K562 (cell line): ENCODE results near the gene ABLIM1. TPM values are rescaled to one million over a fixed set of nuclear protein-coding genes. Genes with fewer than 3 reads are reported as not detected.

ENCODE experiments used
- ASH1L ChIP-seq: fragments of 450-650 bp; IDR thresholded peaks from 2 replicates; pipeline ENCODE4 v1.6.1; 2018; ENCODE audit warnings: borderline replicate concordance, mild to moderate bottlenecking, low read depth; ENCODE audit not compliant: partially characterized antibody
- ATF2 ChIP-seq: sonication (generic); formaldehyde crosslinking; IDR thresholded peaks from 2 replicates; pipeline ENCODE4 v1.8.1; 2022; ENCODE audit warnings: missing genetic modification reagents
- ATF7 ChIP-seq: fragments of 450-650 bp; IDR thresholded peaks from 2 replicates; pipeline ENCODE4 v1.7.1; 2014; ENCODE audit warnings: mild to moderate bottlenecking, moderate library complexity
- CREB5 ChIP-seq: fragments of 250-450 bp; sonication (Bioruptor Pico); IDR thresholded peaks from 2 replicates; pipeline ENCODE4 v1.5.0; 2020; ENCODE audit warnings: mild to moderate bottlenecking
- FOSL1 ChIP-seq: fragments of 200-800 bp; sonication (Bioruptor generic); conservative IDR thresholded peaks from 2 replicates; pipeline ENCODE4 v1.6.1; 2016; ENCODE audit warnings: missing genetic modification characterization, missing compliant biosample characterization
- FOXA3 ChIP-seq, 2 experiments: fragments of 450-650 bp in 1 of 2; sonication (generic) in 1 of 2; formaldehyde crosslinking; IDR thresholded peaks in 1 of 2; conservative IDR thresholded peaks in 1 of 2; 2 replicates each; pipeline versions ENCODE4 v1.4.0 to v1.8.0; 2020 to 2022; ENCODE audit warnings: mild to moderate bottlenecking in 2 of 2, missing genetic modification reagents in 1 of 2
- FOXK2 ChIP-seq, 2 experiments: fragments of 450-650 bp; IDR thresholded peaks in 1 of 2; conservative IDR thresholded peaks in 1 of 2; 2 replicates each; pipeline ENCODE4 v1.6.1; 2016; ENCODE audit warnings: low read depth in 2 of 2, mild to moderate bottlenecking in 1 of 2
- IRF2 ChIP-seq: sonication (generic); formaldehyde crosslinking; IDR thresholded peaks from 2 replicates; pipeline ENCODE4 v1.8.1; 2022; ENCODE audit warnings: mild to moderate bottlenecking, missing genetic modification reagents
- MEIS2 ChIP-seq: fragments of 450-650 bp; IDR thresholded peaks from 2 replicates; pipeline ENCODE4 v1.6.1; 2014; ENCODE audit warnings: mild to moderate bottlenecking; ENCODE audit not compliant: partially characterized antibody
- PHF8 ChIP-seq: fragments of 200-600 bp; sonication (generic); IDR thresholded peaks from 2 replicates; pipeline ENCODE4 v1.6.1; 2012; ENCODE audit warnings: mixed run types, mild to moderate bottlenecking, inconsistent platforms, low read length, moderate library complexity, borderline replicate concordance
- PKNOX1 ChIP-seq: fragments of 450-650 bp; IDR thresholded peaks from 2 replicates; pipeline ENCODE4 v1.6.1; 2016
- PURB ChIP-seq: sonication (generic); formaldehyde crosslinking; IDR thresholded peaks from 2 replicates; pipeline ENCODE4 v1.9.0; 2021; ENCODE audit warnings: low read depth, mild to moderate bottlenecking, missing genetic modification reagents
- TAF15 ChIP-seq: fragments of 200-400 bp; formaldehyde crosslinking; IDR thresholded peaks from 2 replicates; pipeline ENCODE4 v1.6.1; 2017; ENCODE audit warnings: mild to moderate bottlenecking, low read depth, low read length, moderate library complexity
- TAF9B ChIP-seq: fragments of 450-650 bp; IDR thresholded peaks from 2 replicates; pipeline ENCODE4 v1.6.1; 2018; ENCODE audit warnings: mild to moderate bottlenecking; ENCODE audit not compliant: partially characterized antibody
- ZNF146 ChIP-seq: IDR thresholded peaks from one replicate; pipeline ENCODE4 v1.6.1; 2018; ENCODE audit warnings: missing compliant biosample characterization; ENCODE audit not compliant: unreplicated experiment
- polyA plus RNA-seq, 8 experiments: library from polyadenylated mRNA; depleted of rRNA in 4 of 8; stranded (reverse) in 5 of 8; unstranded in 3 of 8; fragments of >200 nt; fragmentation: Nextera tagmentation in 2 of 8; fragmentation: Illumina TruSeq in 1 of 8; extraction: Ambion mirVana in 2 of 8; extraction: Trizol in 1 of 8; gene quantifications; 2 replicates each; pipeline versions ENCODE4 v1.2.1 to v1.2.3, GENCODE V29; 2011 to 2014; ENCODE audit warnings: inconsistent platforms in 1 of 8, missing spikeins in 1 of 8
- total RNA-seq, 7 experiments: library from RNA; depleted of rRNA in 6 of 7; stranded (reverse); fragments of >200 nt in 6 of 7; fragmentation: Illumina TruSeq in 2 of 7; extraction: Trizol in 2 of 7; gene quantifications; 2 replicates each; pipeline versions ENCODE4 v1.2.1 to v1.2.3, GENCODE V29; 2011 to 2021; ENCODE audit warnings: low replicate concordance in 1 of 7

Gene ABLIM1
- total and polyA plus RNA-seq, 9 of the 15 experiments (the other 6 are each of a cell fraction or from before 2014, with no cell fraction given): 0.07 to 0.49 (median 0.14) TPM; not detected in 6

GRCh38 chr10:114603948-114604347 lies 54.1 kb downstream of the ABLIM1 start (continued):
- TF ChIP-seq MEIS2: peak; percentile 46
- no peak for TF ChIP-seq TAF9B
- TF ChIP-seq FOXA3 (CRISPR knock-in tag; conservative IDR thresholded peaks at IDR 0.05 in 1 of 2, IDR thresholded peaks at IDR 0.05 in 1 of 2): 0 out of 4 replicates have a peak, but pooled peaks have one; percentile 33 to 34
- TF ChIP-seq CREB5 (CRISPR knock-in tag): no peak
- no peak for TF ChIP-seq PHF8
- no peak for TF ChIP-seq ASH1L
- TF ChIP-seq ATF7: peak; percentile 84
- no peak for TF ChIP-seq PURB (CRISPR knock-in tag)
- TF ChIP-seq FOSL1 (tag): peak; percentile 52
- peak in 1 of 2 experiments; percentile 87; a peak in 2 of 4 replicates for TF ChIP-seq FOXK2 (conservative IDR thresholded peaks at IDR 0.05 in 1 of 2, IDR thresholded peaks at IDR 0.05 in 1 of 2; ENCODE audit: low read depth in 2 of 2)
- TF ChIP-seq PKNOX1: 0 out of 2 replicates have a peak, but pooled peaks have one; percentile 36
- no peak for TF ChIP-seq ZNF146 (CRISPR knock-in tag)
- no peak for TF ChIP-seq IRF2 (CRISPR knock-in tag)
- no peak for TF ChIP-seq ATF2 (CRISPR knock-in tag)
- TF ChIP-seq TAF15: no peak
